Muscle of back (tissue), 11 donors: ENCODE measurements around the gene NEDD4L. TPM values are rescaled to one million over a fixed set of nuclear protein-coding genes. Genes with fewer than 3 reads are reported as not detected.
A peak's percentile ranks its signal among the peaks of the same experiment; 100 is the strongest.
"Not testable (repeated sequence)": the region's sequence is repeated elsewhere in the genome, so short reads cannot be mapped to it uniquely, and the experiment has no call there.

Source experiments
- DNase-seq, 3 donors: peaks; one replicate each; pipeline versions ENCODE4 v3.0.0 to v3.0.0-alpha.2; 2013
- polyA plus RNA-seq, 10 donors: library from polyadenylated mRNA; unstranded; fragments of 120-200 nt; gene quantifications; one replicate each; pipeline ENCODE4 v1.2.1, GENCODE V29; 2013; ENCODE audit not compliant: insufficient read length in 10 of 10

The NEDD4L gene
- polyA plus RNA-seq, 10 donors: 24.0 to 46.5 (median 33.6) TPM

GRCh38 chr18:58150772-58151171, 106.7 kb downstream of the NEDD4L start:
- no peak for DNase-seq

DNA sequence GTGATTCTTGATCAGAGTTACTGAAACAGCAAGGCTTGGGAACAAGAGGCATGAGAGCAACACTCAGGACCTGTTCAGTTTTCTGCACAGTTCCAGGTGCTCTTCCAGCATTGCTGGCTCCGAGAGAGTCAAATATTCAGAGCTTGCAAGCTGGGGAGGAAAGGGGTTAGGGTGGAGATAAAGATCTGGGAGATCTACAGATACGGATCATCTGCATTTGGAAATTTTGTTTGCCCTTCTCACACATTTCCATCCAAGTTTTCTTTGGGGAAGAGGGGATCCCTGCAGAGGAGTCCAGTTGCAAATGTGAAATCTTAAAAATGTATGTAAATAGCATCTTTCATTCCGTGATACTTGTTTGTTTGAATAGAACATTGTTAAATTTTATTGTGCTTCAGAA, 108.2 kb downstream of the NEDD4L start:
- DNase-seq: no peak

- no peak for DNase-seq
These were observed 108.9 kb downstream of the NEDD4L start for GRCh38 chr18:58152891-58153290.

- no peak for DNase-seq
These were observed 112.5 kb downstream of the NEDD4L start for GRCh38 chr18:58156516-58156915.

DNA sequence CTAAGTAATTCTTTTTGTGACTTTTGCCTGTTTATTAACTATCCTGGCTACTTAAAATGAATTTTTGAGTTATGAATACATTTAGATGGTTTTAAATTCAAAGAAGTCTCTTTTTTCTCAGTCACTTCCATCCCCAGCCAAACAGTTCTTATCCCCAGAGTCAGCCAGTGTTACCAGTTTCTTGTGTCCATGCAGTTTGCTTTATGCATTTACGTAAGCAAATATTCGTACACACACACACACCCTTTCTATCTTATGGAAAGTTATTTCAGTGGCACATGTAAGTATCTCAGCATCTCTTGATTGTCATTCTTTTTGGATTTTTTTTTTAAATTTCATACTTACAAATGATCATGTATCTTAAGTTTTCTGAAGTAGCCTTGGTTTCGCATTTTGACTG, 113.2 kb downstream of the NEDD4L start:
- DNase-seq: no peak

GRCh38 chr18:58158008-58158407, 114.0 kb downstream of the NEDD4L start:
- DNase-seq: no peak

DNA sequence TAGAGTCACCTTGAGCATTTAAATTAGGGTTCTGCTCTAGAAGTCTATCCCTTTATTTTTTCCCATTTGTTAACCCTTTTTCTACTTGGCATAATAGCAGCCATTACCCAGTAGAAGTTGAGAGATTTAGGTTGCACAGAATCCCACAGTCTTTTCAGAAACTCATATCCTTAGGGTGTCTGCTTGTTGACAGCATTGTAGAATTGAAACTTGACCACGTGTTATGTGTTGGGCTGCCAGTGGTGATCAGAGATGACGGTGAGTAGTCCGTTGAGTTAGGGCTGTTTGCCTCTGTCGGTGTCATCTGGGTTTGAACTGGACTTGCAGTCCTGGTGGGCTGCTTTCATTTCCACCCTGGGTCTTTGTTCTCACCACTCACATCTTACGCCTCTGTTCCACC, 114.4 kb downstream of the NEDD4L start:
- DNase-seq: no peak

- peak in 1 of 3 donors; percentile 18 for DNase-seq
These were observed 117.6 kb downstream of the NEDD4L start for GRCh38 chr18:58161659-58162058.

DNA sequence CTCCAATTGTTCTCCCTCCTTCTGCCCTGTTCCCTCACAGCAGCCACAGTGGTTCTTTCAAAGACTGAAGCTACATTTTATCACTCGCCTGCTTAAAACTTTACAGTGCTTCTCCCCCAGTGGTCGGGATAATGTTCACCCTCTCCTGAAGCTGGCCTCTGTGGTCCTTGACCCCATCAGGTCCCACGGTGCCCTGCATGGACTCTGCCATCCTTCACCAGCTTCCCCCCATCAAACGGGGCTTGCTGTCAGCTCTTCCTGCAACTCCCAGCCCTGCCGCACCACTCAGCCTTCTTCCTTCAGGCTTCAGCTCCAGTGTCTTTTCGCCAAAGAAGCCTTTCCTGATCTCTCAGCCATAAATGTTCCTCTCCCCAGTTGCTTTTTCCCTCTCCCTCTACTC, 118.1 kb downstream of the NEDD4L start:
- no peak for DNase-seq

DNA sequence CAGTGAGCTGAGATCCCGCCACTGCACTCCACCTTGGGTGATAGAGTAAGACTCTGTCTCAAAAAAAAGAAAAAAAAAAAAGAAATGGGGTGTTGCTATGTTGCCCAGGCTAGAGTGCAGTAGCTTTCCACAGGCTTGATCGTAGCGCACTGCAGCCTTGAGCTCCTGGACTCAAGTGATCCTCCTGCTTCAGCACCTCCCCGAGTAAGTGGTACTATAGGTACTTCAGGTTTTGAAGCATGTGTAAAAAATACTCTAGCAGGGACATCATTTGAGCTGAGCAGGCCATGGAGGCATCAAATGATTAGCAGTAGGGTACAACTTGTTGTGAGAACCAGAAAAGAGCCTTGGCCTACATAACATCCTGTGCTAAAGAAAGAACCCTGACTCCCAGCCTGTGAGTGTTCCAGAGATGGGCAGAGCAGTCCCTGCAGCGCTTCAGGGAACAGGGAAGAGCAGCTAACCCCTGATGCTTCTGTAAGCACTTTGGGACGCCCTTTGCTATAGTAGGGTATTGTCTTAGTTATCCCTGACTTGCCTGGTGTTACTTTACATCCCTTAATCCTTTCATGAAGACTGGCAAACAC, 119.1 kb downstream of the NEDD4L start:
- no peak for DNase-seq

GRCh38 chr18:58166278-58166844, 122.3 kb downstream of the NEDD4L start:
- no peak for DNase-seq

DNA sequence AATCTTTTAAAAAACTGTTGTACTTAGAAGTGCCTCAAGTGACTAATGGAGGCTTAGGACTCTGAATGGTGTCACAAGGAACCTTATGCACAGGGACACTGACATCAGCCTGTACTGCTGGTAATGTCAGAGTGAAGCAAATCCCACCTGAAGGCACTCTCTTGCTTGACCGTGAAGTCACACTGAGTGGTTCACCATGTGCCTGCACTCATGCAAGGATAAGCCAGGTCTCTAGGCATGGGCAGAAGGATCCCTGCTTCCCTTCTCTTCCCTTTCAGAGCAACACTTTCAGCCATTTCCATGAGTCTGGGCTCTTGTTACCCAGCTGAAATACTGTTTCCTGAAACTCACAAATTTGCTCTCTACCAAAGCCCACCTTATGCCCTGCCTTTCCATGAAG, 123.0 kb downstream of the NEDD4L start:
- DNase-seq: no peak

- DNase-seq: no peak
These were observed 124.2 kb downstream of the NEDD4L start for GRCh38 chr18:58168221-58168620.

- no peak for DNase-seq
These were observed 125.0 kb downstream of the NEDD4L start for GRCh38 chr18:58168993-58169392.

DNA sequence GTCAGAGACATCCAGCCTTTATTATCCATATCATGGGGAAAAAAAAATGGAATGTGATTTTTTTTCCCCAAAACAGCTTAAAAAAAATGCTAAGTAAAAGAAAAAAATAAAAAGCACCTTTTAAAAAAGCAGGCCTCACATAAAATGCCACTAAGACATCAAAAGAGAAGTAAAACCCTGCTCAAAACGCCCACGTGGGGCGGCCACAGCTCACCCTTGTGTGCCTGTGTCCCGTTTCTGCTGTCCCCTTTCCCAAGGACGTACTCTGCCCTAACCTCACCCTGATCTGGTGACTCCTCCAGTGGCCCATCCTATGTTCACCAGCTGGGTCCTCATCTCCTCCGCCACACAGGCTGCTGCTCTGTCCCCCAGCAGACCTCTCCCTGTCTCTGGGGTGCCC, 125.4 kb downstream of the NEDD4L start:
- no peak for DNase-seq

GRCh38 chr18:58170036-58170435, 126.0 kb downstream of the NEDD4L start:
- not testable (repeated sequence) for DNase-seq

- no peak for DNase-seq
These were observed 128.0 kb downstream of the NEDD4L start for GRCh38 chr18:58172031-58172430.

DNA sequence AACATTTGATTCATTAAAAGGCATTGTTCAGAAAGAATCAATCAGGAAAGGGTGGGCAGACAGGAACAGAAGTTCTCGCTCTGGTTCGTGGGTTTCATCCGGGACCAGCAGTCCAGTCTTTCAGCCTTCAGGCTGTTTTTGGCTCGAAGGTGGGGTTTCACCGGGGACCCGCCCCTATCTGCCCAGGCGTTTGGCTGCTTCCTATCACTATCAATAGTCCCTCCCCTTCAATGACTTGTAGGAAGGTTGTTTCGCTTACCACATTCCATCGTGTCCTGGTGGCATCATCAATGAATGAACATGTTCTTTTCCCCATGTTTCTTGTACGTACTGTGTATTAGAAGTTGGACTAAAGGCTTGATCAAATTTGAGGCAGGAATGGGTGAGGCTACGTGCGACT, 130.3 kb downstream of the NEDD4L start:
- no peak for DNase-seq

GRCh38 chr18:58175122-58175785, 131.2 kb downstream of the NEDD4L start:
- no peak for DNase-seq

DNA sequence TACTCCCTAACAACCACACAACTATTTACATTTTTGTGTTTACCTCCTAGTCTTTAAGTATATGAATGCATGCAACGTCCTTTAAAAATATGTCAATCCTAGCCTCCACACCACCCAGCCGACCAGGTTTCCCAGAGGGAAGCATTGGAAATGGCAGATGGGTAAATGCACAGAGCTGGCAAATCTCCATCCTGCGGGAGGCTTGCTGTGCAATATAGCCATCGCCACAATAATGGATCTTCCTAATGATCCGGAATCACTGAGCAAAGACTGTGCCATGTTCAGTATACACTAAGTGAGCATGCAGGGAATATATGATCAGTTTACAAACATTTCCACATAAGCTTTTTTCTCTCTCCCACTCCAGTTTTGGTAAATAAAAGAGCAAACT, 131.8 kb downstream of the NEDD4L start:
- no peak for DNase-seq

DNA sequence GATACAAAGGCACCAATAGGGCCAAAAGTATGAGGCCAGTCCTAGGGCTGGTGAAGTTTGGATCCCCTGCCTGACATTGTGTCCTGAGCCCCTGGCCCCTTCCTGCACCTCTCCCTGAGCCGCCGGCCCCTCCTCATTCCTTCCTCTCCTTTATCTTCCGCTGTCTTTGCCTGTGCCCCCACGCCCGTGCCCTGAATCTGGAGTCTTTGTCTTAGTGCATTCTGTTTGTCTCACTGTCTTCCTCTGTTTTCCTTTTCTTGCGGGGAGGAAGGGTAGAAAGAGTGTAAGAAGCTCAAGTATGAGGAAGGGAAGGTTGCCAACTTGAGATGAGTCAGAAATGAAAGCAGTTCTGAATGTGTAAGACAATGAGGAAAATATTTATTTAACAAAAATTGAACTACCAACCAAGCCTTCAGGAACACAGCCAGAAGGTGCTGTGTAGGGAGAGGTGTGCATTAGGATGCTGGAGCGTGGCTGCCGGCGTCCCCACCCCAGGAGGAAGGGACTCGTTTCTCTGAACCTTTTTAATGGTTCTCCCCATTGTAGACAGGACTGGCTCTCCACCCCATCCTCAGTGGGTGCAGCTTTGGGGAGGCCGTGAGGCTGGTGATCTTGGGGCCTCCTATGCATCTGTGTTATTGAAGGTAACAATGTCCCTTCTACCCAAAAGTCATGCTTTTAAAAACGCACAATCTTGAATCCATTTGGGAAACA, 133.1 kb downstream of the NEDD4L start:
- peak; percentile 56 to 87 (median 71) for DNase-seq

GRCh38 chr18:58177896-58178470, 134.0 kb downstream of the NEDD4L start:
- DNase-seq: no peak

- no peak for DNase-seq
These were observed 134.5 kb downstream of the NEDD4L start for GRCh38 chr18:58178511-58178910.
